HepG2 (cell line): ENCODE data around the gene POLR1G. TPM values are rescaled to one million over a fixed set of nuclear protein-coding genes. Genes with fewer than 3 reads are reported as not detected.

Source experiments
- ATAC-seq: fragments of 200-7000 bp; cut with Tn5 transposase; 3 replicates; pipeline ENCODE4 v1.9.1; 2020; ENCODE audit warnings: mild to moderate bottlenecking, moderate library complexity
- BruUV-seq: library from RNA; stranded (reverse); fragments of 400-500 nt; replicated peaks from 2 replicates; lab custom pipeline; 2021; lab: Mats Ljungman, UMichigan
- CTCF ChIA-PET: fragments of 300-600 bp; formaldehyde crosslinking; extraction: SDS; loops from one replicate; lab custom pipeline; 2021; ENCODE audit warnings: low total read pairs, inconsistent platforms, low intra/inter-chr PET ratio; lab: Yijun Ruan, JAX
- POLR2A ChIA-PET: fragments of 350-600 bp; sonication (Branson Sonifier 250); formaldehyde crosslinking; loops from one replicate; lab custom pipeline; 2020; ENCODE audit warnings: antibody characterized with exemption, inconsistent platforms; lab: Yijun Ruan, JAX
- DNase-seq: peaks from one replicate; pipeline ENCODE4 v3.0.0-alpha.2; 2015; ENCODE audit warnings: low spot score
- FAIRE-seq: peaks from 3 replicates; lab custom pipeline; 2011; peaks lifted over from hg19 to GRCh38; lab: Jason Lieb, UNC
- H2AFZ ChIP-seq: one replicate; pipeline ENCODE4 v1.6.1; 2011; ENCODE audit warnings: low read length, inconsistent platforms
- H3K27ac ChIP-seq: fragments of 300-600 bp; 3 replicates; pipeline ENCODE4 v1.8.0; 2011; ENCODE audit warnings: mixed run types, mild to moderate bottlenecking, mixed read lengths, low read length, inconsistent platforms; ENCODE audit not compliant: insufficient read depth; ENCODE audit errors: extremely low read length
- H3K27me3 ChIP-seq, 2 experiments: fragments of 200-600 bp in 1 of 2; 2 replicates in 1 of 2; 3 replicates in 1 of 2; pipeline versions ENCODE4 v1.6.0 to v1.8.0; 2011; ENCODE audit warnings: low read length in 2 of 2, mild to moderate bottlenecking in 2 of 2, moderate library complexity in 2 of 2, inconsistent platforms in 1 of 2; ENCODE audit not compliant: insufficient read depth in 2 of 2, control insufficient read depth in 1 of 2
- H3K36me3 ChIP-seq, 2 experiments: fragments of 200-600 bp in 1 of 2; replicated peaks in 1 of 2; 2 replicates in 1 of 2; 3 replicates in 1 of 2; pipeline versions ENCODE4 v1.5.1 to v1.8.0; 2011; ENCODE audit warnings: low read length in 2 of 2, inconsistent platforms in 1 of 2; ENCODE audit not compliant: insufficient read depth in 2 of 2, control insufficient read depth in 1 of 2
- H3K4me1 ChIP-seq: 2 replicates; pipeline ENCODE4 v1.5.1; 2012; ENCODE audit warnings: low read length, inconsistent platforms; ENCODE audit not compliant: insufficient read depth
- H3K4me2 ChIP-seq: 2 replicates; pipeline ENCODE4 v1.6.0; 2011; ENCODE audit warnings: low read depth, low read length, inconsistent platforms
- H3K4me3 ChIP-seq, 3 experiments: fragments of 200-600 bp in 1 of 3; sonication (generic), shearing (Covaris generic) in 1 of 3; replicated peaks in 1 of 3; 2 replicates each; pipeline ENCODE4 v1.5.1; 2011 to 2016; ENCODE audit warnings: low read length in 3 of 3, inconsistent platforms in 2 of 3, low read depth in 2 of 3, mild to moderate bottlenecking in 2 of 3, control low read depth in 1 of 3, mixed read lengths in 1 of 3; ENCODE audit not compliant: insufficient read depth in 1 of 3
- H3K79me2 ChIP-seq: one replicate; pipeline ENCODE4 v1.6.1; 2011; ENCODE audit warnings: low read length, inconsistent platforms; ENCODE audit not compliant: insufficient read depth
- H3K9ac ChIP-seq: 2 replicates; pipeline ENCODE4 v1.6.0; 2011; ENCODE audit warnings: mild to moderate bottlenecking, low read depth, low read length, inconsistent platforms; ENCODE audit not compliant: insufficient read depth
- H3K9me3 ChIP-seq: 2 replicates; pipeline ENCODE4 v1.5.1; 2012; ENCODE audit warnings: mild to moderate bottlenecking, low read length
- H4K20me1 ChIP-seq: 2 replicates; pipeline ENCODE4 v1.6.0; 2011; ENCODE audit warnings: inconsistent platforms, mild to moderate bottlenecking, low read length, moderate library complexity; ENCODE audit not compliant: insufficient read depth
- ETS1 ChIP-seq: sonication (generic); formaldehyde crosslinking; IDR thresholded peaks from 2 replicates; pipeline ENCODE4 v1.4.0; 2020; ENCODE audit warnings: missing genetic modification reagents
- HOXA3 ChIP-seq: sonication (generic); formaldehyde crosslinking; IDR thresholded peaks from 2 replicates; pipeline ENCODE4 v1.5.0; 2020; ENCODE audit warnings: missing genetic modification reagents
- USF2 ChIP-seq, 2 experiments: sonication (generic) in 1 of 2; formaldehyde crosslinking in 1 of 2; IDR thresholded peaks; 2 replicates each; pipeline versions ENCODE4 v1.5.1 to v1.6.1; 2011 to 2020; ENCODE audit warnings: borderline replicate concordance in 1 of 2, low read depth in 1 of 2, low read length in 1 of 2, mild to moderate bottlenecking in 1 of 2, missing genetic modification reagents in 1 of 2, moderate library complexity in 1 of 2
- ZBTB33 ChIP-seq: sonication (generic); formaldehyde crosslinking; IDR thresholded peaks from 2 replicates; pipeline ENCODE4 v1.4.0; 2020; ENCODE audit warnings: missing genetic modification reagents
- ZNF687 ChIP-seq: sonication (generic); formaldehyde crosslinking; IDR thresholded peaks from 2 replicates; pipeline ENCODE4 v1.5.1; 2020; ENCODE audit warnings: mild to moderate bottlenecking, missing genetic modification reagents, moderate library complexity
- ZNF704 ChIP-seq: sonication (generic); formaldehyde crosslinking; IDR thresholded peaks from 2 replicates; pipeline ENCODE4 v1.8.1; 2023; ENCODE audit warnings: mild to moderate bottlenecking, inconsistent platforms, moderate library complexity, missing genetic modification reagents, borderline replicate concordance
- WGBS: methylation state at CpG from one replicate; pipeline ENCODE4 v1.1.6; 2017; ENCODE audit warnings: low lambda C conversion rate; 5-methylcytosine and 5-hydroxymethylcytosine counted together
- in situ Hi-C: cut with HindIII; loops from 2 replicates; pipeline ENCODE4 v1.10.0; 2017; ENCODE audit warnings: low pct_unique_long_range_greater_than_20kb; ENCODE audit not compliant: extremely low pct_ligation_motif_present
- intact Hi-C: fragments of 100-400 bp; cut with micrococcal nuclease; formaldehyde crosslinking; loops from one replicate; pipeline ENCODE4 v1.10.0; 2022; ENCODE audit not compliant: unreplicated experiment
- polyA plus RNA-seq, 8 experiments: library from polyadenylated mRNA; depleted of rRNA in 3 of 8; stranded (reverse) in 7 of 8; unstranded in 1 of 8; fragments of >200 nt; fragmentation: Illumina TruSeq in 4 of 8; extraction: Trizol in 4 of 8; gene quantifications; 2 replicates each; pipeline versions ENCODE4 v1.2.1 to v1.2.3, GENCODE V29; 2011 to 2016; ENCODE audit warnings: low read depth in 4 of 8, missing spikeins in 1 of 8, mixed read lengths in 1 of 8; ENCODE audit not compliant: insufficient read depth in 1 of 8
- total RNA-seq, 5 experiments: library from RNA; depleted of rRNA; stranded (reverse); fragments of >200 nt; fragmentation: Illumina TruSeq; extraction: Trizol; gene quantifications; 2 replicates each; pipeline ENCODE4 v1.2.3, GENCODE V29; 2016; ENCODE audit warnings: low read depth in 1 of 5

The POLR1G gene
- total and polyA plus RNA-seq, 2 of the 13 experiments (the other 11 are each of a cell fraction or from before 2014, with no cell fraction given) = 3.5 to 20.8 TPM

GRCh38 chr19:45402298-45403061 is 4.0 kb upstream of the POLR1G start:
- Histone ChIP-seq H3K27me3 (no peaks in the 10 kb centered on the region; a peak in 1 of 5 replicates), H2AFZ (no peak overlapping the region), H3K4me3 (no peak overlapping the region), H3K79me2 (peaks cover 21% of the 10 kb centered on the region), H3K36me3 (peaks cover 0 to 6% of the 10 kb centered on the region in 2 experiments; a peak in 1 of 5 replicates)
- no peak for ATAC-seq
- no peak for FAIRE-seq
- WGBS = 91% methylated on average over 36 of the region's 40 CpGs
- TF ChIP-seq ZBTB33 (CRISPR knock-in tag) (peak; percentile 99), USF2 (IDR thresholded peaks at IDR 0.05; ENCODE audit: low read depth, low read length) (no peak), USF2 (CRISPR knock-in tag; IDR thresholded peaks at IDR 0.05; ENCODE audit: borderline replicate concordance) (no peak), ZNF704 (CRISPR knock-in tag) (no peak), HOXA3 (CRISPR knock-in tag) (0 out of 2 replicates have a peak, but pooled peaks have one; percentile 29), ETS1 (CRISPR knock-in tag) (no peak), ZNF687 (CRISPR knock-in tag) (peak; percentile 28; the same call in 1 of the 2 replicates)
- TF ChIP-seq, all 625 proteins: peak for 3
- Histone ChIP-seq H3K4me2 (no peak overlapping the region; the same call in 1 of the 2 replicates), H3K4me1 (peaks cover 22% of the 10 kb centered on the region), H3K9me3 (no peaks in the 10 kb centered on the region), H3K27ac (no peak overlapping the region), H3K9ac (no peak overlapping the region), H4K20me1 (no peaks in the 10 kb centered on the region)
- DNase-seq = no peak
- no TSS peak for BruUV-seq
- POLR2A ChIA-PET = no interaction called here
- in situ Hi-C loops = no loop called here
- CTCF ChIA-PET = interaction anchor here (0.6 kb wide), 1 partner anchor 102 kb away, joined by 3 read pairs; no protein-coding TSS in a partner anchor
- intact Hi-C loops = no loop called here
